Measurements from ENCODE around the gene GNLY.

Gene GNLY

GRCh38 chr2:85681776-85682175 lies 12.4 kb upstream of the GNLY start:
- in situ Hi-C loops (cut with MboI; ENCODE audit: low sequenced_read_pairs), result no loop called here

DNA sequence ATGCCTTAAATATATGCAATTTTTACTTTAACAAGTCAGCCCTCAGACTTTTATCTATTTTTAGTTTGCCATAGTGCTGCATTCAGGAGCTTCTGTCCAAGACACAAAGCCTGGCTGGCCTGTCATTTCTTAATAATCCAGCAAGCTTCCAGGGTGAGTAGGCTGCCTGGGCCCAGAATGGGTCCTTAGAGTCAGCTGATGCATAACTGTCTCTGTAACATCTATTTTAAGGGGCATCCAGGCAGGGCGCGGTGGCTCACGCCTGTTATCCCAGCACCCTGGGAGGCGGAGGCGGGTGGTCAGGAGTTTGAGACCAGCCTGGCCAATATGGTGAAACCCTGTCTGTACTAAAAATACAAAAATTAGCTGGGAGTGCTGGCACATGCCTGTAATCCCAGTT lies 11.8 kb upstream of the GNLY start:
- in situ Hi-C loops (cut with MboI; ENCODE audit: low sequenced_read_pairs), result no loop called here

DNA sequence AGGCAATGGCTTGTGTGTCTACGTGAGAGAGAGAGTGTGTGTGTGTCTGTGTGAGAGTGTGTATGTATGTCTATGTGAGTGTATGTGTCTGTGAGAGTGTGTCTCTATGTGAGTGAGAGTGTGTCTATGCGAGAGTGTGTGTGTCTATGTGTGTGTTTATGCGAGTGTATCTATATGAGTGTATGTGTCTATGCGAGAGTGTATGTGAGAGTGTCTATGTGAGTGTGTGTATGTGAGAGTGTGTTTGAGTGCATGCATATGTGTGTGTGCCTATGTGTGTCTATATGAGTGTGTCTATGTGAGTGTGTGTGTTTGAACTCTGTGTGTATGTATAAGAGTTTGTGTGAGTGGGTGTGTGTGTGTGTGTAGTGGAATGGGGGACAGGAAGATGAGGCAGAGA lies 9.8 kb upstream of the GNLY start:
- in situ Hi-C loops (cut with MboI; ENCODE audit: low sequenced_read_pairs), result no loop called here

DNA sequence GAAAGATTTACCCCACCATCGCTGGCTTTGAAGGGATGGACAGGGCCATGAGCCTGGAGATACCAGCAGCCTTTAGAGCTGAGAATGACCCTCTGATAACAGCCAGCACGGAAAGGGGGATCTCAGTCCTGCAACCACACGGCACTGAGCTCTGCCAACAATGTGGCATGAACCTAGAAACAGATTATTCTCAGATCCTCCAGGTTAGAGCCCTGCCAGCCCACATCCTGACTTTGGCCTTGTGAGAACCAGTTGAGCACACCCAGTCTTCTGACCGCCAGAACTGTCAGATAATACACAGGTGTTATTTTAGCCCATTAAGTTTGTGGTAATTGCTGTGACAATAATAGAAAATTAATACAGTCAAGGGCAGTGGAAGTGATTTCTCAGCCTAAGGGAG lies 9.4 kb upstream of the GNLY start:
- in situ Hi-C loops (cut with MboI; ENCODE audit: low sequenced_read_pairs), result no loop called here

DNA sequence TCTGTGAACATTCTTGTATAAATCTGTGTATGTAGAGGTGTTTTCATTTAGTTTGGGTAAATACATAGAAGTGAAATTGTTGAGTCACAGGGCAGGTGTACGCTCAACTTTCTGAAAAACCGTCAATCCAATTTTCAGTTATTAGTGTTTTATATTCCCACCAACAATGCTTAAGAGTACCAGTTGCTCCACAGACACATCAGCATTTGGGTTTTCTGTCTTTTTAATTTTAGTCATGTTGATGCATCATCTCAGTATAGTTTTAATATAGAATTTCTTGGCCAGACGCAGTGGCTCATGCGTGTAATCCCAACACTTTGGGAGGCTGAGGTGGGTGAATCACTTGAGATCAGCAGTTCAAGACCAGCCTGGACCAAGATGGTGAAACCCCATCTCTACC lies 3.2 kb upstream of the GNLY start:
- in situ Hi-C loops (cut with MboI; ENCODE audit: low sequenced_read_pairs), result no loop called here

GRCh38 chr2:85692039-85692645 lies 2.0 kb upstream of the GNLY start:
- in situ Hi-C loops (cut with MboI; ENCODE audit: low sequenced_read_pairs), result no loop called here

DNA sequence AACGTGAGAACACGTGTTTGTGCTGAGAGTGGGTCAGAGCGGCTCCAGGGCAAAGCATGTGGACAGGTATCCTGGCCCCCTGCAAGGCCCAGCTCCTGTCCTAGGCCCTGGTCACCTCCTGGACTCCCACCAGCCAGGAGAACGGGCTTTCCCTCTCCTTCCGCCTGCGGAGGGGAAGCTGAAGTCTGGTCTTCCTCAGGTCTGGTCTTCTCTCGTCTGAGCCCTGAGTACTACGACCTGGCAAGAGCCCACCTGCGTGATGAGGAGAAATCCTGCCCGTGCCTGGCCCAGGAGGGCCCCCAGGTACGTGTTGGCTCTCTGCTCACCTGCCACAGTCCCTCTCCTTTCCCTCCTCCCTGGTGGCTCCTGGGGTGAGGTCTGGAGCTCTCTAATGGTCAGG lies 963 bp downstream of the GNLY start:
- in situ Hi-C loops (cut with MboI; ENCODE audit: low sequenced_read_pairs), result no loop called here

- in situ Hi-C loops (cut with MboI; ENCODE audit: low sequenced_read_pairs), result no loop called here
Observed at GRCh38 chr2:85695691-85696668, 1.8 kb downstream of the GNLY start.

DNA sequence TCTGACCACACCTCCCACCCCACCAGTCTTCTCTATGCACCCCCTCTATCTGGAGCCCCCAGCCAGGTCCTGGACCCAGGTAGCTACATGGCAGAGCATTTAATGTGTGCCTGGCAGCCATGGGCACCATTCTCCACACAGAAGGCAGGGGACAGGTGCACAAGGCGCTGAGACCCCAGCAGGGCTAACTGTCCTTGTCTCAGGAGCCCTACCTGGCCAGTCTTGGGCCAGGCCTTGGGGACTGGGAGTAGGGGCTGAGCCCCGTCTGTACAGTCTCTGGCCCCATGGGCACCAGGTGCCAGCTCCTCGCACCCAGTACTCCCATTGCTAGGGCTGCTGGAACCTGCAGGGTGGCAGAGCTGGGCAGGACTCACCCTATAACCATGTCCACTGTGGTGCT lies 2.9 kb downstream of the GNLY start:
- in situ Hi-C loops (cut with MboI; ENCODE audit: low sequenced_read_pairs), result no loop called here

DNA sequence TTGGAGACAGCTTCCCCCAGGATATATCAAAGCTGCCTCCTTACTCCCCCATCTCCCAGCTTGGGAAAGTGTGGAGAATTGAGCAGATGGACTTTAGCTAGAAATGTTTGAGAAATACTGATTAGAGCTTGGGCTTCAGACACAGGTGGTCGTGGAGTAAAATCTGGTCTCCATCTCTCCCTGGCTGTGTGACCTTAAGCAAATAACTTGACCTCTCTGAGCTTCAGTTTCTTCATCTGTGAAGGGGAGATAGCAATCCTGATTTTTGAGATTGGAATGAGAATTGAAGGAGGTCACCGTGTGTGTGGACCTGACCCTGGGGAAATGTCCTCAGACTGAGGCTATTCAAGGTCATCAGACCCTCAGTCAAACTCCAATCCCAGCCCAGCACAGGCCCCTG lies 3.6 kb downstream of the GNLY start:
- in situ Hi-C loops (cut with MboI; ENCODE audit: low sequenced_read_pairs), result no loop called here

- in situ Hi-C loops (cut with MboI; ENCODE audit: low sequenced_read_pairs), result no loop called here
Observed at GRCh38 chr2:85698184-85698879, 4.2 kb downstream of the GNLY start.

DNA sequence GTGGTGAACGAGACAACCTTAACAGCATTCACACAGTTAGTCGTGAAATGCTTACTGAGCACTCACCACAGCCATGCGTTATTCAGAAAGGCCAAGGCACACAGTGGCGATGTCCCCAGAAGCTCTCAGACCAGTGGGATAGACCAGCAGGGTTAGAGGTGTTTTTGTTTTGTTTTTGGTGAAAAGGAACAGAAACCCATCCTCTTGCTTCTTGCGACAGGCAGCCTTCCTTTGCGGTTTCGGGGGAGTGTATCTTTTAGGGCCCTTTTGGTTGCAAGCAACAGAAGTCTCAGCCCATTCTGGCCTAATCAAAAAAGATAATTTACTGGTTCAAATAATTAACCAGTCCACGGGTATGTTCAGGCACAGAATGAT lies 4.7 kb downstream of the GNLY start:
- in situ Hi-C loops (cut with MboI; ENCODE audit: low sequenced_read_pairs), result no loop called here

DNA sequence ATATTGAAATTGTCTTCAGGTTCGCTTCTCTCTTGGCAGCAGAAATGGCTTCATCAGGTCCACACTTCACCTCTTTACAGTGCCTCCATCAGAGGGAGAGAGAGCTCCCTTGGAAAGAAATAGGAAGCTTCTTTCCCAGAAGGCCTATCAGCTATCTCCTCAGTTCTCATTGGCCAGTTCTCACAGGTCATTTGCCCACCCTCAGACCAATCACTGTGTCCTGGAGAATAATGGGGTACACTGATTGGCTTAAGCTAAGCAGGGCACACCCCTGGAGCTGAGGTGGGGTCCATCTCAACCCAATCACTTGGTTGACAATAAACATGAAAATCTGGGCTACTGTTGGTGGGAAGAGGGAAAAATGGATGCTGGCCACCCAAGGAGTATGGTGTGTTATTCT lies 5.2 kb downstream of the GNLY start:
- in situ Hi-C loops (cut with MboI; ENCODE audit: low sequenced_read_pairs), result no loop called here

DNA sequence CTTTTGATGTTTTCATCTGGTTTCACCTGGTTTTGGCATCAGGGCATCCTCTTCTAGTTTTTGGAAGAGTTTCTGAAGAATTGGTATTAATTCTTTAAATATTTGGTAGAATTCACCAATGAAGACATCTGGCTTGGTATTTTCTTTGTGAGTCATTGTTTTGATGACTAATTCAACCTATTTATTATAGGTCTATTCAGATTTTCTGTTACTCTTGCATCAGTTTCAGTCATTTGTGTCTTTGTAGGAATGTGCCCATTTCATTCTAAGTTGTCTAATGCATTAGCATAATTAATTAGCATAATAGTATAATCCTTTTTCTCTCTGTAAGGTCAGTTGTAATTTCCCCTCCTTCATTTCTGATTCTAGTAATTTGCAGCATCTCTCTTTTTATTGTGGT lies 8.0 kb downstream of the GNLY start:
- in situ Hi-C loops (cut with MboI; ENCODE audit: low sequenced_read_pairs), result no loop called here

- in situ Hi-C loops (cut with MboI; ENCODE audit: low sequenced_read_pairs), result no loop called here
Observed at GRCh38 chr2:85702800-85703199, 8.6 kb downstream of the GNLY start.

DNA sequence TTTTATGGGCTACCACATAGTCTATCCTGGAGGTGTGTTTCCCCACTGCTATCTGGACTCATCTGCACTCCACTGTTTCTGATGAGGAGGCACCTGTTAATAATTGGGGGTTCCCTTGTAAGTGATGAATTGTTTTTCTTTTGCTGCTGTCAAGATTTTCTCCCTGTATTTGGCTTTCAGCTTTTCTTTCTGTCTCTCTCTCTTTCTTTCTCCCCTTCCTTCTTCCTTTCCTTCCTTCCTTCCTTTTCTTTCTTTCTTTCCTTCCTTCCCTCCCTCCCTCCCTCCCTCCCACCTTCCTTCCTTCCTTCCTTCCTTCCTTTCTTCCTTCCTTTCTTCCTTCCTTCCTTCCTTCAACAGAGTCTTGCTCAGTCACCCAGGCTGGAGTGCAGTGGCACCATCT lies 9.2 kb downstream of the GNLY start:
- in situ Hi-C loops (cut with MboI; ENCODE audit: low sequenced_read_pairs), result no loop called here

GRCh38 chr2:85704038-85704437 lies 9.9 kb downstream of the GNLY start:
- in situ Hi-C loops (cut with MboI; ENCODE audit: low sequenced_read_pairs), result no loop called here

DNA sequence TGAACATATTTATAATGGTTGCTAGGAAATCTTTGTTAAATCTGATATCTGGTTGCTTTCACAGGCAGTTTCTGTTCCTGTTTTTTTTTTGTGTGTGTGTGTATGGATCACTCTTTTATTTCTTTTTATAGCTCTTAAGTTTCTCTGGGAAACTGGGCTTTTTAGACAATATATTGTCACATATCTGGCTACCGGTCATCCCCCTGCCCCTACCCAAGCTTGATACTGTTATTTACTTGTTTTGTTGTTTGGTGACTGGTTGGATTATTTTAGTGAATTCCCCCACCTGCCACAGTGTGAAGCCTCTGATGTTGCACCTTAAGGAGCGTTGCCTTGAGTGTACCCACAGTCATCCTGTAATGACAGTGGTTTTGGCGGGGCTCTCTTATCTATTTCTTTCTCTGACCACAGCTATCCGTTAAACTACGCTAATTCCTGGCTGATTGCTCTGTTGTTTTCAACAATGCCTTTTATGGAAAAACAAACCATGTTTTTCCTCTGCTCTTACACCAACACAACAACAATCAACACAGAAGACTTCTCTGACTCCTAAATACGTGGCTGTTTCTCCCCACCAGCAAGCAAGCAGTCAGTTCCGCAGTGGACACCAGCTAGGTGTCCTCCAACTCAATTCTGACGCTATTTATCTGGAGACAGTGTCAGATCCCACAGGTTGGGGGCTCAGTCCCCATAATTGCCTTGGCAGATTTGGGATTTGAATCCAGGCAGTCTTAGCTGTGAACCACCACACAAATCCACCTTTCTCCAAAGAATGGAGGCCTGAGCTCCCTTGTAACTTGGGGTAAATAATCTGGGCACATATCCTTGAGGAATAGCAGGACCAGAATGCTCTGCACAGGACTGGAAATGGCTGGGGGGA lies 10.9 kb downstream of the GNLY start:
- in situ Hi-C loops (cut with MboI; ENCODE audit: low sequenced_read_pairs), result no loop called here

DNA sequence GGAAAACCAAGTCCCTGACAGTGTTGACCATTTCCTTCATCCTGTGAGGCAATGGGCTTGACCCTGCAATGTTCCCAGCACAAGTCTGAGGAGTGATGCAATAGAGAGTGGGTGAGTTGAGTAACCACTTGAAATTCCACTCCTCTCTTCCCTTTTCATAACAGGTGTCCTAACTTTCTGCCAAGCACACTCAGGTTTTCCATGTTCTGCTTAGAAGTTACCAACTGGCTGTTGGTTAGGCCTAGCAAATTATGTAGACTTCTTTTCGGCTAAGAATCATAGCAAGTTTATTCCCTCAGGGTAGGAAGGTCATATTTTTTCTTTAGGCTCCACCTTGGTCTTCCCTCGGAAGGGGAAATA lies 11.5 kb downstream of the GNLY start:
- in situ Hi-C loops (cut with MboI; ENCODE audit: low sequenced_read_pairs), result no loop called here

- in situ Hi-C loops (cut with MboI; ENCODE audit: low sequenced_read_pairs), result no loop called here
Observed at GRCh38 chr2:85706063-85706462, 11.9 kb downstream of the GNLY start.

Data from HL-60/S4 treated with phorbol 12-myristate 13-acetate at 8.2 ng/mL for 4 days and 3 days (cell line).